ENCODE results near the gene IFRD2.
"Not testable (repeated sequence)": the region's sequence is repeated elsewhere in the genome, so short reads cannot be mapped to it uniquely, and the experiment has no call there.

IFRD2 gene

DNA sequence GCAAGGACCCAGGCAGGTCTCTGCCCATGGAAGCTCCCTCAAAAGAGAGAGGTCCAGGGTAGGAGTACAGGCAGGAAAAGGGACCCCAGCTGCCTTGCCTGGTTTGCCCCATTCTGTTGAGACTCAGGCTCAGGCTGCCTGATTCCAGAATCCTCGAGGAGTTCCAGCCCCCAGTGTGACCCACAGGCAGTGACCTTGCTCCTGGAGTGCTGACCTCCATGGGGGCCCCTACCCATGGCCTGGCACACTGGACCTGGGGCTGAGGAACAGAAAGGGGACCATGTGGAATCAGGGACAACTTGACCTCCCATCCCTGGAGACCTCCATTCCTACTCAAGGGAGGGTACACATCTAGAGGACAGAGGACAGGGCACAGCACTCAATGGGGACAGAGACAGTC, 26.7 kb downstream of the IFRD2 start:
- H3K27me3 ChIP-seq (ENCODE audit: control insufficient read depth, insufficient read depth, low read length, poor library complexity, severe bottlenecking), result no peaks in the 10 kb centered on the region
- peaks cover 81% of the 10 kb centered on the region for H3K4me1 ChIP-seq (ENCODE audit: control insufficient read depth, insufficient read depth, low read length)
- no peaks in the 10 kb centered on the region for H3K9me3 ChIP-seq (ENCODE audit: control insufficient read depth, low read length)
- 90 to 91% methylated on average over 1 of the region's 1 CpG for WGBS, 2 experiments
- H3K4me3 ChIP-seq (ENCODE audit: insufficient read depth, low read depth, low read length), result no peak overlapping the region
- H3K36me3 ChIP-seq (ENCODE audit: control insufficient read depth, insufficient read depth, low read length), result no peaks in the 10 kb centered on the region
- H3K27ac ChIP-seq (ENCODE audit: insufficient read depth, low read depth, low read length, poor library complexity, severe bottlenecking), result peak overlapping the region; percentile 79

- no peak overlapping the region for H3K4me3 ChIP-seq (ENCODE audit: insufficient read depth, low read depth, low read length)
- H3K36me3 ChIP-seq (ENCODE audit: control insufficient read depth, insufficient read depth, low read length), result no peaks in the 10 kb centered on the region
- WGBS, 2 experiments, result 71 to 74% methylated on average over 7 of the region's 7 CpGs
- no peaks in the 10 kb centered on the region for H3K27me3 ChIP-seq (ENCODE audit: control insufficient read depth, insufficient read depth, low read length, poor library complexity, severe bottlenecking)
- peaks cover 82% of the 10 kb centered on the region for H3K4me1 ChIP-seq (ENCODE audit: control insufficient read depth, insufficient read depth, low read length)
- peak overlapping the region; percentile 79 for H3K27ac ChIP-seq (ENCODE audit: insufficient read depth, low read depth, low read length, poor library complexity, severe bottlenecking)
- H3K9me3 ChIP-seq (ENCODE audit: control insufficient read depth, low read length), result no peaks in the 10 kb centered on the region
These were observed 27.2 kb downstream of the IFRD2 start for GRCh38 chr3:50264964-50265485.

DNA sequence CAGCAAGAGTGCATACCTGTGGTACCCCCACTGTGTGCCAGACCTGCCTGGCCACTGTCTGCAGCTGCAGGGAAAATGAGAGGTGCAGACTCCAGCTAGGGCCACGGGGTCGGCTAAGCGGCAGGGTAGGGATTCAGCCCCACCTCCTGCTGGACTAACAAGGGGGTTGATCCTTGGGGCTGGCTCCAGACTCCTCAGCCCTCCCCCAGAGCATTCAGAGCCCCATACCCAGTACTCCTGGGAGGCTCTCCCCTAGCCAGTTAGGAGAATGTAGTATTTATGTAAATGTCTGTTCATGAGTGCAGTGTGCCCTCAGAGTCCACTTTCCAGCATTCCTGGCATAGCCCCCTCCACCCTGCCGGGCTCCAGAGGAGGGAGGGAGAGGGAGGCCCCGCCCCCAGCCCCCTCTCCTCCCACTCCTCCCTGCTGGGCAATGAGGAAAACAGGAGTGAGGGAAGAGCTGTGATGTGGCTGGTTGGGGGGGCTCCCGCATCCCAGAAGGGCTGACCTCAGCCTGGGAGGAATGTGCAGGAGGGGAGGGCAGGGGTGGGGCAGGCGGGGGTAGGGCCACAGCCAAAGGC, 27.8 kb downstream of the IFRD2 start:
- H3K4me1 ChIP-seq (ENCODE audit: control insufficient read depth, insufficient read depth, low read length), result peaks cover 80% of the 10 kb centered on the region
- no peak overlapping the region for H3K4me3 ChIP-seq (ENCODE audit: insufficient read depth, low read depth, low read length)
- H3K9me3 ChIP-seq (ENCODE audit: control insufficient read depth, low read length), result no peaks in the 10 kb centered on the region
- H3K36me3 ChIP-seq (ENCODE audit: control insufficient read depth, insufficient read depth, low read length), result no peaks in the 10 kb centered on the region
- no peaks in the 10 kb centered on the region for H3K27me3 ChIP-seq (ENCODE audit: control insufficient read depth, insufficient read depth, low read length, poor library complexity, severe bottlenecking)
- 1% methylated on average over 5 to 7 of the region's 7 CpGs for WGBS, 2 experiments
- peak overlapping the region; percentile 79 for H3K27ac ChIP-seq (ENCODE audit: insufficient read depth, low read depth, low read length, poor library complexity, severe bottlenecking)

DNA sequence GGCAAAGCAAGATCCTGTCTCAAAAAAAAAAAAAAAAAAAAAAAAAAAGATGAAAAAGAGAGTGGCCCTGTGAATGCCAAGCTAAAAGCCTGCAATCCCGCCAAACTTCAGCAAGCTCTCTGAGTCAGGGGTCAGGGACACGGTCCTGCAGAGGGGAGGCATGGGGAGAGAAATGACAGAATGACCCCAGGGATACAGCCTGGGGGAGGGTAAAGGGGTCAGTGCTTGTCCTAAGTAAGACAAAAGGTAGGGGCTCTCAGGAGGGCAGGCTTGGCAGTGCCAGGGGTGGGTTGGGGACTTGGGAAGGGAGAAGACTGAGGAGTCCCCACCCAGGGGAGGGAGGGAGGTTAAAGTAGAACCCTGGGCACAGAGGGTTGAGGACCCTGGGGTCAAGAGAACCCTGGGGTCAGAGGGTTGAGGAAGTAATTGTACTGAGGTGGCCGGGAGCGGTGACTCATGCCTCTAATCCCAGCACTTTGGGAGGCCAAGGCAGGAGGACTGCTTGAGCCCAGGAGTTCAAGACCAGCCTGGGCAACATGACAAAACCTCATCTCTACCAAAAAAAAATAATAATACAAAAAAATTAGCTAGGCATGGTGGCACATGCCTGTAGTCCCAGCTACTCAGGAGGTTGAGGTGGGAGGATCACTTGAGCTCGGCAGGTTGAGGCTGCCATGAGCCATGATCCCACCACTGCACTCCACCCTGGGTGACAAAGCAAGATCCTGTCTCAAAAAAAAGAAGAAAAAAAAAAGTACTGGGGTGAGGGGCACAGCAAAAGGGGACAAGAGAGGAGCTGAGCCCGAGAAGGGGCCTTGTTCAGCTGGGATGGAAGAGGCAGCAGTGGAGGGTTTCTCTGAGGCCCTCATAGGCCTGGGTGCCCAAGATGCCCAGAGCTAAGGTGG, 28.5 kb downstream of the IFRD2 start:
- 70 to 72% methylated on average over 6 of the region's 6 CpGs for WGBS, 2 experiments
- Histone ChIP-seq H3K4me1 (ENCODE audit: control insufficient read depth, insufficient read depth, low read length) (peaks cover 78% of the 10 kb centered on the region), H3K9me3 (ENCODE audit: control insufficient read depth, low read length) (no peaks in the 10 kb centered on the region), H3K27ac (ENCODE audit: insufficient read depth, low read depth, low read length, poor library complexity, severe bottlenecking) (peak overlapping the region; percentile 79), H3K36me3 (ENCODE audit: control insufficient read depth, insufficient read depth, low read length) (no peaks in the 10 kb centered on the region), H3K27me3 (ENCODE audit: control insufficient read depth, insufficient read depth, low read length, poor library complexity, severe bottlenecking) (no peaks in the 10 kb centered on the region), H3K4me3 (ENCODE audit: insufficient read depth, low read depth, low read length) (no peak overlapping the region)

- 92 to 94% methylated on average over 7 of the region's 7 CpGs for WGBS, 2 experiments
- peaks cover 6% of the 10 kb centered on the region for H3K36me3 ChIP-seq (ENCODE audit: control insufficient read depth, insufficient read depth, low read length)
- H3K27ac ChIP-seq (ENCODE audit: insufficient read depth, low read depth, low read length, poor library complexity, severe bottlenecking), result no peak overlapping the region
- peaks cover 76% of the 10 kb centered on the region for H3K4me1 ChIP-seq (ENCODE audit: control insufficient read depth, insufficient read depth, low read length)
- no peak overlapping the region for H3K4me3 ChIP-seq (ENCODE audit: insufficient read depth, low read depth, low read length)
- no peaks in the 10 kb centered on the region for H3K9me3 ChIP-seq (ENCODE audit: control insufficient read depth, low read length)
- H3K27me3 ChIP-seq (ENCODE audit: control insufficient read depth, insufficient read depth, low read length, poor library complexity, severe bottlenecking), result no peaks in the 10 kb centered on the region
These were observed 29.5 kb downstream of the IFRD2 start for GRCh38 chr3:50262778-50263177.

DNA sequence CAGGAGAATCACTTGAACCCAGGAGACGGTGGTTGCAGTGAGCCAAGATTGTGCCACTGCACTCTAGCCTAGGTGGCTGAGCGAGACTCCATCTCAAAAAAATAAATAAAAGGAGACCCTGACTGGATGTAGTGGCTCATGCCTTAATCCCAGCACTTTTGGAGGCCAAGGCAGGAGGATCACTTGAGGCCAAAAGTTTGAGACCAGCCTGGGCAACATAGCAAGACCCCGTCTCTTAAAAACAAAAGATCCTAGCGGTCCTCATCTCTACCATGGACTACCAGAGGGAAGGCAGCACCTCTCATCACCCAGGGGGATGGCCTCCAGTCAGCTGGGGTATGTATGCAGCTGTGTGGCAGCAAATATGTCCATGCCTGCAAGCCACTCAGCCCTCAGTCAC, 30.0 kb downstream of the IFRD2 start:
- H3K9me3 ChIP-seq (ENCODE audit: control insufficient read depth, low read length); H3K27ac ChIP-seq (ENCODE audit: insufficient read depth, low read depth, low read length, poor library complexity, severe bottlenecking); H3K4me3 ChIP-seq (ENCODE audit: insufficient read depth, low read depth, low read length); H3K36me3 ChIP-seq (ENCODE audit: control insufficient read depth, insufficient read depth, low read length); H3K27me3 ChIP-seq (ENCODE audit: control insufficient read depth, insufficient read depth, low read length, poor library complexity, severe bottlenecking): not testable (repeated sequence)
- peaks cover 71% of the 10 kb centered on the region for H3K4me1 ChIP-seq (ENCODE audit: control insufficient read depth, insufficient read depth, low read length)
- WGBS, 2 experiments, result 93 to 97% methylated on average over 4 of the region's 4 CpGs

- Histone ChIP-seq H3K4me1 (ENCODE audit: control insufficient read depth, insufficient read depth, low read length) (peaks cover 64% of the 10 kb centered on the region), H3K27ac (ENCODE audit: insufficient read depth, low read depth, low read length, poor library complexity, severe bottlenecking) (no peak overlapping the region), H3K4me3 (ENCODE audit: insufficient read depth, low read depth, low read length) (no peak overlapping the region), H3K9me3 (ENCODE audit: control insufficient read depth, low read length) (no peaks in the 10 kb centered on the region), H3K36me3 (ENCODE audit: control insufficient read depth, insufficient read depth, low read length) (peaks cover 7% of the 10 kb centered on the region), H3K27me3 (ENCODE audit: control insufficient read depth, insufficient read depth, low read length, poor library complexity, severe bottlenecking) (no peaks in the 10 kb centered on the region)
- 86 to 88% methylated on average over 2 of the region's 2 CpGs for WGBS, 2 experiments
These were observed 30.7 kb downstream of the IFRD2 start for GRCh38 chr3:50261505-50261904.

- Histone ChIP-seq H3K27ac (ENCODE audit: insufficient read depth, low read depth, low read length, poor library complexity, severe bottlenecking) (peak overlapping the region; percentile 100), H3K36me3 (ENCODE audit: control insufficient read depth, insufficient read depth, low read length) (peaks cover 12% of the 10 kb centered on the region), H3K9me3 (ENCODE audit: control insufficient read depth, low read length) (no peaks in the 10 kb centered on the region), H3K4me1 (ENCODE audit: control insufficient read depth, insufficient read depth, low read length) (peaks cover 58% of the 10 kb centered on the region), H3K27me3 (ENCODE audit: control insufficient read depth, insufficient read depth, low read length, poor library complexity, severe bottlenecking) (no peaks in the 10 kb centered on the region), H3K4me3 (ENCODE audit: insufficient read depth, low read depth, low read length) (peak overlapping the region; percentile 44)
- WGBS, 2 experiments, result 76 to 78% methylated on average over 5 of the region's 5 CpGs
These were observed 31.2 kb downstream of the IFRD2 start for GRCh38 chr3:50260942-50261441.

DNA sequence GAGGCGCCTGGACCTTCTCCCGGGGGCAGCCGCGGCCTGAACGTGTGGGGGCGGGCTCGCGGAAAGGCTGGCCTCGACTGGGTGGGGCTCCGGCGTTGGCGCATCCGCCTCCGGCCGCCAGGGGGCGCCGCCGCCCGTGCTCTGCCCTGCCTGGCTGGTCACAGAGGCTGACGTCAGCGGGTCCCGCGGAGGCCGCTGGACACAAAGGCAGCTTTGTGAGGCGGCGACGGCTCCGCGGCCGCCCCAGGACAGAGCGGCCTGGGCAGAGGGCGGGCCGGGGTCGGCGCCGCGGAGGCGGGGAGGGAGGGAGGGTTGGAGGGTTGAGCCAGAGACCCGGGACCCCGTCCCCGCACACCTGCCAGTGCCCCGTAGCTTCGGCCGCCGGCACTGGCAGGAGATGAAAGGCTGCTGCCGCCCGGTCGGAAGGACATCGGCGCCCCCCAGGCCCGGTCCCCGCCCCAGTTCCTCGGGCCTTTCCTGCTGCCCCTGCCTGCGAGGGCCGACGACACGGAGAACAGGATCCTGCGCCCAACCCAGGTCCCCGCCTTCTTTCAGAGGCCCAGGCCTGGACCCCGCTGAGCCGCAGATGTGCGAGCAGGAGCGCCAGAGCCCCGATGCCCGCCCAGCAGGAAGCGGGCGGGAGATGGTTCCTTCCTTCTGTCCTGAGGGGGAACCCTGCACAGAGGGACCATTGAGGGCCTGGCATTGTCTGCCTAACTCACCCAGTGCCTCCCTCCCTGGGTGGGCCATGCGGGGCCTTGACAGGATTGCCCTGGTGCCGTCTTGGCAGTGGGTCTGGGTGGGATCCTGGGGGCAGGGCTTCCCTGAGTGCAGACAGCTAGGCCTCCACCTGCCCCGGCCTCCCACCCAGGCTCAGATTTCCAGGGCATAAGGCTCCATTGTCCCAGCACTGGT, 31.9 kb downstream of the IFRD2 start:
- Histone ChIP-seq H3K27ac (ENCODE audit: insufficient read depth, low read depth, low read length, poor library complexity, severe bottlenecking) (peak overlapping the region; percentile 100), H3K9me3 (ENCODE audit: control insufficient read depth, low read length) (no peaks in the 10 kb centered on the region), H3K4me3 (ENCODE audit: insufficient read depth, low read depth, low read length) (peak overlapping the region; percentile 44), H3K4me1 (ENCODE audit: control insufficient read depth, insufficient read depth, low read length) (peaks cover 51% of the 10 kb centered on the region), H3K27me3 (ENCODE audit: control insufficient read depth, insufficient read depth, low read length, poor library complexity, severe bottlenecking) (no peaks in the 10 kb centered on the region), H3K36me3 (ENCODE audit: control insufficient read depth, insufficient read depth, low read length) (peaks cover 14% of the 10 kb centered on the region)
- 2 to 3% methylated on average over 70 of the region's 70 CpGs for WGBS, 2 experiments
